Keratinocyte (primary cell): ENCODE data around the gene CBX8.

Experiments
- CTCF ChIP-seq, 3 experiments: IDR thresholded peaks in 1 of 3; conservative IDR thresholded peaks in 1 of 3; optimal IDR thresholded peaks in 1 of 3; 2 replicates in 2 of 3; 3 replicates in 1 of 3; pipeline versions ENCODE3 to v1.5.1; 2011; ENCODE audit warnings: low read length in 3 of 3, mild to moderate bottlenecking in 3 of 3, moderate library complexity in 2 of 3, control low read depth in 1 of 3, inconsistent platforms in 1 of 3; ENCODE audit not compliant: insufficient read depth in 2 of 3; ENCODE audit errors: extremely low read depth in 1 of 3
- EZH2 ChIP-seq: IDR thresholded peaks from one replicate; pipeline ENCODE4 v1.6.1; 2012; ENCODE audit warnings: inconsistent platforms, mild to moderate bottlenecking, low read length, moderate library complexity

DNA sequence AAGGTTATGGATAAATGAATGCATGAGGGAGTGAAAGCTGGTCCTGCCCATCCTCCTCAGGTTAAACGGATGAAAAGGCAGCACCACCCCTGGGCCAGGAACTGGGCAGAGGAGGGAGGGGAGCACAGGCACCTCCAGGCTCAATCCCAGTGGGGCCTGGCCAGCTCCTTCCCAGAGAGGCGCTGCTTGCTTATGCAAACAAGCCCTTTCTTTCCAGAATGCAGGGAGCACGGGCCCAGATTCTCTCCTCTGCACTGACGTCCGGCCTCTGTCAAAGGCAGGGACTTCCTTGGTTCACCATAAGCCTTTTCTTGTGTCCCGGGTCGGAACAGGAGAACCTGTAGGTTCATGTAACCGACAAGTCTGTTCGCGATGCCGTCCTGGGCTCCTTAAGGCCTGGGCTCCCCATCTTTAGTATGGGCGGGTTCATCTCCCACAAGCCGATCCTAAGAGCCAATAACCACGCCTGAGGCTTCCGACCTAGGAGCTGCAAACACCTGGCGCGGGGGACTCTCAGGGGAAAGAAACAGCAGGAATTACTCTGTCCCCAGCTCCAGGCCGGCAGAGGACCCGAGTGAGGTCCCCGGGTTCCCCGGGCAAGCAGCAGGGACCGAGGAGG is 49.9 kb downstream of the CBX8 start:
- no peak for TF ChIP-seq CTCF (optimal IDR thresholded peaks at IDR 0.05 in 1 of 3, IDR thresholded peaks at IDR 0.05 in 1 of 3, conservative IDR thresholded peaks at IDR 0.05 in 1 of 3; ENCODE audit: extremely low read depth in 1 of 3, insufficient read depth in 2 of 3, low read length in 3 of 3)
- no peak for TF ChIP-seq EZH2
